ENCODE results near the gene ERP27. TPM values are rescaled to one million over a fixed set of nuclear protein-coding genes. Genes with fewer than 3 reads are reported as not detected.

The ERP27 gene
- total RNA-seq, 1 experiment from 2014 or later, result 0.98 TPM

GRCh38 chr12:14907953-14908352 lies 30.4 kb downstream of the ERP27 start:
- ChIA-PET POLR2A (no interaction called here), CTCF (no interaction called here)
- no TSS peak for BruUV-seq (replicated peaks)
- H3K4me1 Mint-ChIP-seq (ENCODE audit: low read depth, unreplicated experiment), result no peaks in the 10 kb centered on the region
- Histone ChIP-seq H3K4me1 (peaks cover 3% of the 10 kb centered on the region; the same call in 1 of the 2 replicates), H3K4me3 (ENCODE audit: low read depth, low read length) (no peak overlapping the region), H3K27me3 (replicated peaks; ENCODE audit: control insufficient read depth, insufficient read depth, low read length) (no peaks in the 10 kb centered on the region), H3K36me3 (ENCODE audit: control insufficient read depth, insufficient read depth, low read length) (no peaks in the 10 kb centered on the region), H3K9me3 (no peaks in the 10 kb centered on the region)
- H3K27ac Mint-ChIP-seq (ENCODE audit: unreplicated experiment), result no peak overlapping the region
- no peaks in the 10 kb centered on the region for H3K36me3 Mint-ChIP-seq (ENCODE audit: insufficient read depth, unreplicated experiment)
- no peak overlapping the region for H3K4me3 Mint-ChIP-seq (ENCODE audit: unreplicated experiment)
- TF ChIP-seq, protein P1, sequence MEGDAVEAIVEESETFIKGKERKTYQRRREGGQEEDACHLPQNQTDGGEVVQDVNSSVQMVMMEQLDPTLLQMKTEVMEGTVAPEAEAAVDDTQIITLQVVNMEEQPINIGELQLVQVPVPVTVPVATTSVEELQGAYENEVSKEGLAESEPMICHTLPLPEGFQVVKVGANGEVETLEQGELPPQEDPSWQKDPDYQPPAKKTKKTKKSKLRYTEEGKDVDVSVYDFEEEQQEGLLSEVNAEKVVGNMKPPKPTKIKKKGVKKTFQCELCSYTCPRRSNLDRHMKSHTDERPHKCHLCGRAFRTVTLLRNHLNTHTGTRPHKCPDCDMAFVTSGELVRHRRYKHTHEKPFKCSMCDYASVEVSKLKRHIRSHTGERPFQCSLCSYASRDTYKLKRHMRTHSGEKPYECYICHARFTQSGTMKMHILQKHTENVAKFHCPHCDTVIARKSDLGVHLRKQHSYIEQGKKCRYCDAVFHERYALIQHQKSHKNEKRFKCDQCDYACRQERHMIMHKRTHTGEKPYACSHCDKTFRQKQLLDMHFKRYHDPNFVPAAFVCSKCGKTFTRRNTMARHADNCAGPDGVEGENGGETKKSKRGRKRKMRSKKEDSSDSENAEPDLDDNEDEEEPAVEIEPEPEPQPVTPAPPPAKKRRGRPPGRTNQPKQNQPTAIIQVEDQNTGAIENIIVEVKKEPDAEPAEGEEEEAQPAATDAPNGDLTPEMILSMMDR (IDR thresholded peaks at IDR 0.05; ENCODE audit: insufficient read depth in 1 of 2, low read depth in 1 of 2, low read length in 1 of 2, severe bottlenecking in 1 of 2, unreplicated experiment in 1 of 2), result no peak
- no peaks in the 10 kb centered on the region for H3K9me3 Mint-ChIP-seq (ENCODE audit: unreplicated experiment)
- DNase-seq, result no peak
- no peaks in the 10 kb centered on the region for H3K27me3 Mint-ChIP-seq (ENCODE audit: insufficient read depth, unreplicated experiment)
- intact Hi-C loops (cut with micrococcal nuclease; ENCODE audit: unreplicated experiment), result no loop called here

DNA sequence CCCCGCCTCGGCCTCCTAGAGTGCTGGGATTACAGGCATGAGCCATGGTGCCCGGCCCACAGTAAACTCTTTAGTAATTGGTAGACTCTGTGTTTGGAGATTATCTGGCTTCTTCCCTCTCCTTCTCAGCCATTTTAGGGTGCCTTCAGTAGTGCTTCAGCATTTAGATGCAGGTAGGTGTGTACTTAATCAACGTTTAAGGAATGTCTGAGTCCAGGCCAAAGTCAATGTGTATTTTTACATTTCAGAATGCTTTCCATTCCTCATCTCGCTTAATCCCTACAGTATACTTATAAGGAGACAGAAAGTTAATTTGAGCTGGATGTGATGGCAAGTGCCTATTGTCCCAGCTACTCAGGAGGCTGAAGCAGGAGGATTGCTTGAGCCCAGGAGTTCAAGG lies 32.2 kb downstream of the ERP27 start:
- Histone ChIP-seq H3K27me3 (replicated peaks; ENCODE audit: control insufficient read depth, insufficient read depth, low read length) (no peaks in the 10 kb centered on the region), H3K9me3 (no peaks in the 10 kb centered on the region), H3K4me1 (peaks cover 3% of the 10 kb centered on the region; the same call in 1 of the 2 replicates), H3K36me3 (ENCODE audit: control insufficient read depth, insufficient read depth, low read length) (no peaks in the 10 kb centered on the region), H3K4me3 (ENCODE audit: low read depth, low read length) (no peak overlapping the region)
- intact Hi-C loops (cut with micrococcal nuclease; ENCODE audit: unreplicated experiment), result no loop called here
- Mint-ChIP-seq H3K4me1 (ENCODE audit: low read depth, unreplicated experiment) (no peaks in the 10 kb centered on the region), H3K27me3 (ENCODE audit: insufficient read depth, unreplicated experiment) (no peaks in the 10 kb centered on the region), H3K36me3 (ENCODE audit: insufficient read depth, unreplicated experiment) (no peaks in the 10 kb centered on the region), H3K9me3 (ENCODE audit: unreplicated experiment) (no peaks in the 10 kb centered on the region), H3K4me3 (ENCODE audit: unreplicated experiment) (no peak overlapping the region), H3K27ac (ENCODE audit: unreplicated experiment) (no peak overlapping the region)
- ChIA-PET POLR2A (no interaction called here), CTCF (no interaction called here)
- DNase-seq, result no peak
- TF ChIP-seq, protein P1 (IDR thresholded peaks at IDR 0.05; ENCODE audit: insufficient read depth in 1 of 2, low read depth in 1 of 2, low read length in 1 of 2, severe bottlenecking in 1 of 2, unreplicated experiment in 1 of 2), result no peak
- no TSS peak for BruUV-seq (replicated peaks)

- H3K36me3 Mint-ChIP-seq (ENCODE audit: insufficient read depth, unreplicated experiment), result no peaks in the 10 kb centered on the region
- H3K36me3 ChIP-seq (ENCODE audit: control insufficient read depth, insufficient read depth, low read length), result no peaks in the 10 kb centered on the region
- H3K27ac Mint-ChIP-seq (ENCODE audit: unreplicated experiment), result no peak overlapping the region
- H3K4me1 Mint-ChIP-seq (ENCODE audit: low read depth, unreplicated experiment), result peaks cover 2% of the 10 kb centered on the region
- no TSS peak for BruUV-seq (replicated peaks)
- CTCF ChIA-PET, result no interaction called here
- H3K4me3 ChIP-seq (ENCODE audit: low read depth, low read length), result no peak overlapping the region
- H3K9me3 ChIP-seq, result no peaks in the 10 kb centered on the region
- H3K4me3 Mint-ChIP-seq (ENCODE audit: unreplicated experiment), result no peak overlapping the region
- TF ChIP-seq, protein P1 (IDR thresholded peaks at IDR 0.05; ENCODE audit: insufficient read depth in 1 of 2, low read depth in 1 of 2, low read length in 1 of 2, severe bottlenecking in 1 of 2, unreplicated experiment in 1 of 2), result no peak
- H3K4me1 ChIP-seq, result peaks cover 3% of the 10 kb centered on the region; the same call in 1 of the 2 replicates
- no peak for DNase-seq
- intact Hi-C loops (cut with micrococcal nuclease; ENCODE audit: unreplicated experiment), result no loop called here
- POLR2A ChIA-PET, result no interaction called here
- H3K27me3 Mint-ChIP-seq (ENCODE audit: insufficient read depth, unreplicated experiment), result no peaks in the 10 kb centered on the region
- no peaks in the 10 kb centered on the region for H3K9me3 Mint-ChIP-seq (ENCODE audit: unreplicated experiment)
- no peaks in the 10 kb centered on the region for H3K27me3 ChIP-seq (replicated peaks; ENCODE audit: control insufficient read depth, insufficient read depth, low read length)
Observed at GRCh38 chr12:14905269-14906004, 32.9 kb downstream of the ERP27 start.
